RWPE2 (cell line): Measurements from ENCODE around the gene SPOCK2.

ENCODE experiments used
- ATAC-seq: fragments of 200-7000 bp; cut with Tn5 transposase; 3 replicates; pipeline ENCODE4 v1.9.1; 2021; ENCODE audit warnings: low read depth
- DNase-seq: peaks from one replicate; pipeline ENCODE4 v3.0.0-alpha.2; 2020; ENCODE audit warnings: low spot score
- H3K27ac ChIP-seq: fragments of 450-650 bp; 2 replicates; pipeline ENCODE4 v1.5.1; 2017; ENCODE audit warnings: mild to moderate bottlenecking; ENCODE audit not compliant: poor library complexity, severe bottlenecking
- H3K27me3 ChIP-seq: fragments of 250-450 bp; sonication (Bioruptor Pico); 2 replicates; pipeline ENCODE4 v1.5.1; 2021; ENCODE audit warnings: mild to moderate bottlenecking, moderate library complexity; ENCODE audit not compliant: insufficient read depth, poor library complexity, severe bottlenecking
- H3K36me3 ChIP-seq: fragments of 250-450 bp; sonication (Bioruptor Pico); 2 replicates; pipeline ENCODE4 v1.5.1; 2020; ENCODE audit warnings: low read depth, mild to moderate bottlenecking, moderate library complexity
- H3K4me1 ChIP-seq: fragments of 250-450 bp; sonication (Bioruptor Pico); 2 replicates; pipeline ENCODE4 v1.5.1; 2021; ENCODE audit warnings: mild to moderate bottlenecking, moderate library complexity; ENCODE audit not compliant: insufficient read depth, poor library complexity, severe bottlenecking
- H3K4me3 ChIP-seq: fragments of 250-450 bp; sonication (Bioruptor Pico); 2 replicates; pipeline ENCODE4 v1.5.1; 2021; ENCODE audit warnings: mild to moderate bottlenecking, moderate library complexity; ENCODE audit not compliant: severe bottlenecking
- H3K9me3 ChIP-seq: fragments of 250-450 bp; sonication (Bioruptor Pico); 2 replicates; pipeline ENCODE4 v1.5.1; 2021; ENCODE audit warnings: mild to moderate bottlenecking, moderate library complexity; ENCODE audit not compliant: severe bottlenecking
- TF ChIP-seq, protein P1 (sequence below): fragments of 450-650 bp; IDR thresholded peaks from one replicate; pipeline ENCODE4 v1.5.1; 2017; ENCODE audit warnings: mild to moderate bottlenecking, moderate library complexity; ENCODE audit not compliant: poor library complexity, severe bottlenecking

The SPOCK2 gene

DNA sequence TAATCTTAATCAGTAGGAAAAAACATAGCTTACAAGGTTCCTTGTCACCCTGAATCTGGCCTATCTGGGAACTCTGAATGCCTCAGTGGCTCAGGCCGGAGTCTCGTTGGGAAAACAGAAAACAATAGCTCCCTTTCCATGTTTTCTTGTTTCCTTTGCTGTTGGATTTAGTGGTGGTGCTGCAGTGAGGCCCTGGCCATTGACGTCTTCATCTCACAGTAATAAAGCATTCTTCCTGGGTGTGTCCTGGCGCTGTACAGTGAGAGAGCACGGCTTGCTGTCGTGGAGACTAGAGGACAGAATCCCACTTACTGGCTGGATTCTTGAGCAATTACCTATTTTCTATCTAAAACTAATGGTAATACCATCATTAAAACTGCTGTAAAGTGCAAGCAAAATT, 1.3 kb upstream of the SPOCK2 start:
- peaks cover 25% of the 10 kb centered on the region for H3K27me3 ChIP-seq
- H3K4me1 ChIP-seq, result no peaks in the 10 kb centered on the region
- no peak overlapping the region for H3K27ac ChIP-seq
- no peak for DNase-seq
- TF ChIP-seq, protein P1, sequence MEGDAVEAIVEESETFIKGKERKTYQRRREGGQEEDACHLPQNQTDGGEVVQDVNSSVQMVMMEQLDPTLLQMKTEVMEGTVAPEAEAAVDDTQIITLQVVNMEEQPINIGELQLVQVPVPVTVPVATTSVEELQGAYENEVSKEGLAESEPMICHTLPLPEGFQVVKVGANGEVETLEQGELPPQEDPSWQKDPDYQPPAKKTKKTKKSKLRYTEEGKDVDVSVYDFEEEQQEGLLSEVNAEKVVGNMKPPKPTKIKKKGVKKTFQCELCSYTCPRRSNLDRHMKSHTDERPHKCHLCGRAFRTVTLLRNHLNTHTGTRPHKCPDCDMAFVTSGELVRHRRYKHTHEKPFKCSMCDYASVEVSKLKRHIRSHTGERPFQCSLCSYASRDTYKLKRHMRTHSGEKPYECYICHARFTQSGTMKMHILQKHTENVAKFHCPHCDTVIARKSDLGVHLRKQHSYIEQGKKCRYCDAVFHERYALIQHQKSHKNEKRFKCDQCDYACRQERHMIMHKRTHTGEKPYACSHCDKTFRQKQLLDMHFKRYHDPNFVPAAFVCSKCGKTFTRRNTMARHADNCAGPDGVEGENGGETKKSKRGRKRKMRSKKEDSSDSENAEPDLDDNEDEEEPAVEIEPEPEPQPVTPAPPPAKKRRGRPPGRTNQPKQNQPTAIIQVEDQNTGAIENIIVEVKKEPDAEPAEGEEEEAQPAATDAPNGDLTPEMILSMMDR, result no peak
- H3K36me3 ChIP-seq, result no peaks in the 10 kb centered on the region
- H3K4me3 ChIP-seq, result no peak overlapping the region
- no peaks in the 10 kb centered on the region for H3K9me3 ChIP-seq
- no peak for ATAC-seq

DNA sequence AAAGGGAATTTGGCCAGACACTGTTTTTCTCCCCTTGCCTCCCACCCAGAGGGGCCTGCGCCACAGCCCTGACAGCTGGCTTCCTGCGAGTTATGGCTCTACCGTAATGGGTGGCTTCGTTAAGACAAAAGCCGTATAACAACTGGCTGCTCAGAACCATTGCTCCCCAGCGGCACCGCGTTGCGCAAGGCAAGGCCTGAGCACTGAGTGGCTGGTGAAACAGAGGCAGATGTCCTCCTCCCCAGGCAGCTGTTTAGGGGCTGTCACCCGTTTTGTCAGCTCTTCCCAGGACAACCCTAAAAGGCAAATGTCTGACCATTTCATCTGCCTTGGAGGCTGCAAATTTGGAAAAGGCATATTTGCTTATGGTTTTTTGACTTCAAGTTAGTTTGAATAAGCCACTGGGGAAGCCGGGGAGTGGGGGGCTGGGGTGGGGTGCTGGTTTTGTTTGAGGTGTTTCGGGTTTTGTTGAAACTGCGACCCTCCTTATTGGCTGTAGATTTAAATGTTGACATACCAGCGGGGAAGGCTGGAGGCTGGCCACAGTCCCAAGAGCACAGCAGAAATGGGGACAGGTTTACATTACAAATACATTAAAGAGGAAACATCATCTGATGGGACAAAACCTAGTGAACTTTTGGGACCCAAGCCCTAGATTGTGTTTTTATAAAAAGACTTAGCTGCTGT, 681 bp upstream of the SPOCK2 start:
- DNase-seq, result no peak

DNA sequence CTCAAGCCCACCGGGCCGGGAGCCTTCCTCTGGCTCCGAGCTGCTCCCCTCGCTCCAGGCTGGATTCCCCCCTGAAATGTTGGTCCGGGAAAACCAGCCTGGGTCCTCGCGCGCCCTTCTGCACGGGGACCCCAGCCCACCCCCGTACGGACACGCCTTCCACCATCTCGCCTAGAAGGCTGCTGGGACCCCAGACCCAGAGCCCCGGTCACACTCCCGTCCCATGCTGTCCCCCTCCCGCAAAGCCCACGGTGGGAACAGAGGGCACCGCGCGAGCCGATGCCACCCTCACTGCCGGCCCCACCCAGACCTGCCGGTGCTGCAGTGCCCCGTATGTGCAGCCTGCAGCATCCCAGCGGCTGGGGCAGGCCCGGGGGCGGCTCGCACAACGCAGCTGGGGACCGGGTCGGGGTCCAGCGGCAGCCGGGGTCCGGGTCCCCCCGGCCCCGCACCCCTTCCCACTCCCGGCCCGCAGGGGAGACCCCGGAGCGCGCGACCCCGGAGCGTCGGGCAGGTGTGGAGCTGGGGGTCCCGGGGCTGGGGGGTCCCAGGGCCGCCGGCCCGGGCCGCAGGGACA, 871 bp downstream of the SPOCK2 start:
- ATAC-seq, result peak; percentile 43; the same call in 1 of the 3 replicates
- TF ChIP-seq, protein P1, result no peak
- Histone ChIP-seq H3K4me1 (no peaks in the 10 kb centered on the region), H3K4me3 (peak overlapping the region; percentile 7), H3K9me3 (no peaks in the 10 kb centered on the region), H3K27me3 (peaks cover 25% of the 10 kb centered on the region), H3K27ac (no peak overlapping the region), H3K36me3 (no peaks in the 10 kb centered on the region)
- DNase-seq, result peak; percentile 36

More for the DNA sequence above, 681 bp upstream of the SPOCK2 start:
- no peak overlapping the region for H3K4me3 ChIP-seq
- TF ChIP-seq, protein P1, result no peak
- no peak for ATAC-seq
- H3K27me3 ChIP-seq, result peaks cover 25% of the 10 kb centered on the region
- H3K4me1 ChIP-seq, result no peaks in the 10 kb centered on the region
- no peaks in the 10 kb centered on the region for H3K36me3 ChIP-seq
- H3K27ac ChIP-seq, result no peak overlapping the region
- no peaks in the 10 kb centered on the region for H3K9me3 ChIP-seq

DNA sequence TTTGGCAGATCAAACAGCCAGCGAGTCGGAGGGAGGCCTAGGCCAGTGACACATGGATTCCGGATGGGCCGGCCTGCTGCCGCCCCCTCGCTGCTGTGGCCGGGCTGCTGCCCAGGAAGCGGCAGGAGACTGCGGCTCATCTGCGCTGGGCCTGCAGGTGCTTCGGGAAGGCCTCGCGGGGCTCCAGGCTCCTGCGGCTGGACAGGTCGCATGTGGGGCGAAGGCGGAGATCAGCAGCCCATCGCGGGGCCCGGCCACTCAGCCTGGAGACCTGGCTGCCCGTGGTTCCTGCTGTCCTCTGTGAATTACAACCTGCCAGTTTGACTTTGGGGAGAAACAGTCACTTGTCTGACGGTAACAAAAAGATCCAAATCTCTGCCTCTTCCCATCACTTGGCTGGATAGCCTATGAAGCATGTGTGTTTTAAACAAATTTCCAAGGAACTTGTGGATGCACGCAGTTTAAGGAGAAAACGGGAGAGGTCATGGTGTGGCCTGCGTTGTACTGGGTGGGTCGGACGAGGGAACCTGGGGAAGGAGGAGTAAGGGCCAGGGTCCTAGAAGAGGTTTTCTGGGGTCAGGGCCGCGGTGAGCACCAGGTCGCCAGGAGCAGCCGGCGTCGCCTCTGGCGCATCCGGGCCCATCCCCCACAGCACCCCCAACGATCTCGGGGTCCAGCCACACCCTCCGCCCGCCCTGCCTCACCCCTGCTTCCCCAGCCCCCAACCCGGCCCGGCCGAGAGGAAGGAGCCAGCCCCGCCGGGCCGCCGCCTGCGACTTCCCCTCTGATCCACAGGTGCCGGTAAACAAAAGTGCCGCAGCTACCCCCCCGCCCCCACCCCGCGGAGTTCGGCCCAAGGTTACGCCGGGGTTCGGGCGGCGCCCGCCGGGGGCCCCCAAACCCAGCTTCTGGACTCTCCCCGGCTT, 1.6 kb downstream of the SPOCK2 start:
- no peak overlapping the region for H3K4me3 ChIP-seq
- DNase-seq (peak; percentile 48), ATAC-seq (no peak)
- H3K27me3 ChIP-seq, result peaks cover 25% of the 10 kb centered on the region
- no peaks in the 10 kb centered on the region for H3K9me3 ChIP-seq
- no peaks in the 10 kb centered on the region for H3K36me3 ChIP-seq
- TF ChIP-seq, protein P1, result no peak
- H3K27ac ChIP-seq, result no peak overlapping the region
- H3K4me1 ChIP-seq, result no peaks in the 10 kb centered on the region
